HG03060 (cell line): ENCODE measurements around the gene AKNA.

Experiments used
- ATAC-seq: cut with Tn5 transposase; IDR thresholded peaks from one replicate; pipeline ENCODE4 v1.9.1; 2021; ENCODE audit warnings: low read depth, moderate number of reproducible peaks; ENCODE audit not compliant: unreplicated experiment

The AKNA gene

GRCh38 chr9:114310471-114311450 is 77.0 kb downstream of the AKNA start:
- no peak for ATAC-seq

- ATAC-seq = no peak
Observed at GRCh38 chr9:114309096-114309495, 78.7 kb downstream of the AKNA start.

- ATAC-seq = no peak
Observed at GRCh38 chr9:114308361-114308950, 79.3 kb downstream of the AKNA start.

- ATAC-seq = no peak
Observed at GRCh38 chr9:114307899-114308267, 79.9 kb downstream of the AKNA start.

GRCh38 chr9:114304416-114305188 is 83.2 kb downstream of the AKNA start:
- ATAC-seq = no peak

GRCh38 chr9:114303977-114304376 is 83.8 kb downstream of the AKNA start:
- ATAC-seq = no peak

GRCh38 chr9:114303571-114303970 is 84.2 kb downstream of the AKNA start:
- ATAC-seq = no peak

- ATAC-seq = no peak
Observed at GRCh38 chr9:114302727-114303126, 85.1 kb downstream of the AKNA start.

GRCh38 chr9:114301798-114302565 is 85.8 kb downstream of the AKNA start:
- ATAC-seq = no peak

GRCh38 chr9:114300846-114301797 is 86.7 kb downstream of the AKNA start:
- no peak for ATAC-seq

GRCh38 chr9:114300153-114300845 is 87.5 kb downstream of the AKNA start:
- no peak for ATAC-seq

- no peak for ATAC-seq
Observed at GRCh38 chr9:114299286-114300152, 88.3 kb downstream of the AKNA start.

- ATAC-seq = no peak
Observed at GRCh38 chr9:114296338-114296737, 91.4 kb downstream of the AKNA start.

GRCh38 chr9:114294664-114295063 is 93.1 kb downstream of the AKNA start:
- ATAC-seq = no peak

- ATAC-seq = no peak
Observed at GRCh38 chr9:114291886-114292590, 95.7 kb downstream of the AKNA start.

GRCh38 chr9:114291064-114291474 is 96.7 kb downstream of the AKNA start:
- no peak for ATAC-seq

GRCh38 chr9:114290561-114290986 is 97.2 kb downstream of the AKNA start:
- no peak for ATAC-seq
